Stimulated activated CD8-positive, alpha-beta memory T cell treated with anti-CD3 and anti-CD28 coated beads, Interleukin-7, amount 100 ng/mL, for 1 hour (primary cell): ENCODE data around the gene RAD54L2.
"Not testable (repeated sequence)": the region's sequence is repeated elsewhere in the genome, so short reads cannot be mapped to it uniquely, and the experiment has no call there.

Experiments used
- DNase-seq, 2 donors: peaks; one replicate each; pipeline ENCODE4 v3.0.0-alpha.2; 2020; ENCODE audit warnings: low read depth in 2 of 2

Gene RAD54L2

GRCh38 chr3:51539291-51539941 lies 897 bp downstream of the RAD54L2 start:
- DNase-seq, result no peak

- DNase-seq, result not testable (repeated sequence)
Observed at GRCh38 chr3:51542596-51542995, 4.1 kb downstream of the RAD54L2 start.

GRCh38 chr3:51544011-51544775 lies 5.7 kb downstream of the RAD54L2 start:
- no peak for DNase-seq

GRCh38 chr3:51547274-51547673 lies 8.8 kb downstream of the RAD54L2 start:
- no peak for DNase-seq

GRCh38 chr3:51549311-51549710 lies 10.8 kb downstream of the RAD54L2 start:
- DNase-seq, result no peak

GRCh38 chr3:51550080-51550819 lies 11.7 kb downstream of the RAD54L2 start:
- no peak for DNase-seq

GRCh38 chr3:51557993-51558392 lies 19.5 kb downstream of the RAD54L2 start:
- no peak for DNase-seq

GRCh38 chr3:51559411-51559888 lies 20.9 kb downstream of the RAD54L2 start:
- DNase-seq, result no peak

GRCh38 chr3:51559961-51560360 lies 21.4 kb downstream of the RAD54L2 start:
- DNase-seq, result no peak

- DNase-seq, result not testable (repeated sequence)
Observed at GRCh38 chr3:51562403-51562802, 23.9 kb downstream of the RAD54L2 start.

- DNase-seq, result no peak
Observed at GRCh38 chr3:51568036-51568435, 29.5 kb downstream of the RAD54L2 start.

- no peak for DNase-seq
Observed at GRCh38 chr3:51568996-51569395, 30.5 kb downstream of the RAD54L2 start.

GRCh38 chr3:51578238-51578637 lies 39.7 kb downstream of the RAD54L2 start:
- DNase-seq, result no peak

- no peak for DNase-seq
Observed at GRCh38 chr3:51580418-51580817, 41.9 kb downstream of the RAD54L2 start.

GRCh38 chr3:51581524-51581923 lies 43.0 kb downstream of the RAD54L2 start:
- no peak for DNase-seq

- DNase-seq, result no peak
Observed at GRCh38 chr3:51585197-51585596, 46.7 kb downstream of the RAD54L2 start.

- DNase-seq, result no peak
Observed at GRCh38 chr3:51585871-51586270, 47.4 kb downstream of the RAD54L2 start.
